HCT116 (cell line): Measurements from ENCODE around the gene DIP2B. TPM values are rescaled to one million over a fixed set of nuclear protein-coding genes. Genes with fewer than 3 reads are reported as not detected.

Experiments used
- ATAC-seq: fragments of 200-7000 bp; cut with Tn5 transposase; 2 replicates; pipeline ENCODE4 v1.9.1; 2020; ENCODE audit warnings: mild to moderate bottlenecking, moderate library complexity
- BruUV-seq: library from RNA; stranded (reverse); fragments of 400-500 nt; replicated peaks from 2 replicates; lab custom pipeline; 2021; lab: Mats Ljungman, UMichigan
- CTCF ChIA-PET: fragments of 300-600 bp; sonication (Branson Sonifier 250); formaldehyde crosslinking; loops from one replicate; lab custom pipeline; 2021; ENCODE audit warnings: antibody characterized with exemption; lab: Charles Lee
- POLR2A ChIA-PET: fragments of 300-600, 350-600 bp; sonication (Branson Sonifier 250); formaldehyde crosslinking; loops from one replicate; lab custom pipeline; 2021; ENCODE audit warnings: antibody characterized with exemption; lab: Charles Lee
- RAD21 ChIA-PET, 2 experiments: fragments of 300-600 bp; sonication (Branson Sonifier 250); formaldehyde crosslinking; loops; one replicate each; lab custom pipeline; 2023; ENCODE audit warnings: low total read pairs in 2 of 2; ENCODE audit not compliant: uncharacterized antibody in 2 of 2, unreplicated experiment in 2 of 2, low non-redundant PET in 1 of 2; lab: Charles Lee
- DNase-seq: peaks from one replicate; pipeline ENCODE4 v3.0.0-alpha.2; 2010; ENCODE audit warnings: low read depth, low spot score
- H2AFZ ChIP-seq: fragments of 200-600 bp; shearing (Covaris generic), sonication (generic); 2 replicates; pipeline ENCODE4 v1.6.1; 2017; ENCODE audit warnings: low read depth, mixed run types, mixed read lengths, antibody characterized with exemption, low read length; ENCODE audit not compliant: poor library complexity, severe bottlenecking
- H3K27ac ChIP-seq: 2 replicates; pipeline ENCODE4 v1.5.1; 2012; ENCODE audit warnings: low read depth, low read length
- H3K27me3 ChIP-seq: fragments of 200-600 bp; sonication (generic); 2 replicates; pipeline ENCODE4 v1.6.1; 2016; ENCODE audit warnings: mixed run types, low read length, mixed read lengths; ENCODE audit not compliant: insufficient read depth
- H3K36me3 ChIP-seq, 2 experiments: fragments of 200-500 bp in 1 of 2; fragments of 200-600 bp in 1 of 2; sonication (Bioruptor generic) in 1 of 2; sonication (generic) in 1 of 2; 2 replicates each; pipeline versions ENCODE4 v1.5.1 to v1.6.1; 2014 to 2016; ENCODE audit warnings: low read length in 2 of 2, inconsistent platforms in 1 of 2, mixed read lengths in 1 of 2, mixed run types in 1 of 2; ENCODE audit not compliant: insufficient read depth in 2 of 2, control insufficient read depth in 1 of 2
- H3K4me1 ChIP-seq, 2 experiments: fragments of 200-600 bp in 1 of 2; sonication (generic) in 1 of 2; 2 replicates each; pipeline versions ENCODE4 v1.5.1 to v1.6.1; 2012 to 2017; ENCODE audit warnings: low read length in 2 of 2, inconsistent platforms in 1 of 2, mild to moderate bottlenecking in 1 of 2, mixed read lengths in 1 of 2, mixed run types in 1 of 2, moderate library complexity in 1 of 2; ENCODE audit not compliant: insufficient read depth in 2 of 2, control insufficient read depth in 1 of 2
- H3K4me2 ChIP-seq: fragments of 200-600 bp; sonication (generic); 2 replicates; pipeline ENCODE4 v1.6.1; 2017; ENCODE audit warnings: mixed run types, low read length, mixed read lengths
- H3K4me3 ChIP-seq, 2 experiments: fragments of 200-600 bp in 1 of 2; sonication (generic) in 1 of 2; replicated peaks in 1 of 2; 2 replicates each; pipeline ENCODE4 v1.5.1; 2011 to 2016; ENCODE audit warnings: low read length in 2 of 2, control low read depth in 1 of 2, low read depth in 1 of 2, mild to moderate bottlenecking in 1 of 2, mixed read lengths in 1 of 2, mixed run types in 1 of 2
- H3K79me2 ChIP-seq: fragments of 200-600 bp; sonication (generic); 2 replicates; pipeline ENCODE4 v1.6.1; 2017; ENCODE audit warnings: mild to moderate bottlenecking, mixed run types, low read length, moderate library complexity, mixed read lengths; ENCODE audit not compliant: insufficient read depth
- H3K9ac ChIP-seq: fragments of 200-600 bp; sonication (generic); 2 replicates; pipeline ENCODE4 v1.6.1; 2016; ENCODE audit warnings: low read length, mixed read lengths
- H3K9me2 ChIP-seq: fragments of 200-600 bp; sonication (generic), shearing (Covaris generic); 2 replicates; pipeline ENCODE4 v1.6.1; 2017; ENCODE audit warnings: mixed run types, mild to moderate bottlenecking, moderate library complexity; ENCODE audit not compliant: insufficient read depth
- H3K9me3 ChIP-seq, 2 experiments: fragments of 200-500 bp in 1 of 2; fragments of 200-600 bp in 1 of 2; sonication (Bioruptor generic) in 1 of 2; sonication (generic) in 1 of 2; 2 replicates each; pipeline ENCODE4 v1.6.1; 2014 to 2017; ENCODE audit warnings: low read length in 2 of 2, mixed read lengths in 2 of 2, inconsistent platforms in 1 of 2, low read depth in 1 of 2, mild to moderate bottlenecking in 1 of 2, mixed run types in 1 of 2, moderate library complexity in 1 of 2; ENCODE audit not compliant: control insufficient read depth in 1 of 2, insufficient read depth in 1 of 2
- H4K20me1 ChIP-seq: fragments of 200-600 bp; sonication (generic), shearing (Covaris generic); 2 replicates; pipeline ENCODE4 v1.6.1; 2017; ENCODE audit warnings: mixed run types, mild to moderate bottlenecking, moderate library complexity; ENCODE audit not compliant: insufficient read depth
- ATF3 ChIP-seq: IDR thresholded peaks from 2 replicates; pipeline ENCODE4 v1.6.1; 2012
- CBX3 ChIP-seq: IDR thresholded peaks from 2 replicates; pipeline ENCODE4 v1.6.1; 2012; ENCODE audit warnings: low read depth
- CEBPB ChIP-seq: IDR thresholded peaks from 2 replicates; pipeline ENCODE4 v1.6.1; 2012; ENCODE audit warnings: low read depth
- CTCF ChIP-seq, 3 experiments: fragments of 200-600 bp in 1 of 3; sonication (generic) in 1 of 3; IDR thresholded peaks in 2 of 3; conservative IDR thresholded peaks in 1 of 3; 2 replicates each; pipeline ENCODE4 v1.5.1; 2012 to 2017; ENCODE audit warnings: low read depth in 2 of 3, low read length in 2 of 3, antibody characterized with exemption in 1 of 3, borderline replicate concordance in 1 of 3, control low read depth in 1 of 3, mild to moderate bottlenecking in 1 of 3, mixed read lengths in 1 of 3, mixed run types in 1 of 3, moderate library complexity in 1 of 3; ENCODE audit not compliant: insufficient read depth in 1 of 3
- EGR1 ChIP-seq: IDR thresholded peaks from 2 replicates; pipeline ENCODE4 v1.6.1; 2012; ENCODE audit warnings: low read depth
- FOSL1 ChIP-seq: IDR thresholded peaks from 2 replicates; pipeline ENCODE4 v1.6.1; 2012; ENCODE audit warnings: low read depth
- JUND ChIP-seq: IDR thresholded peaks from 2 replicates; pipeline ENCODE4 v1.6.1; 2012
- MAX ChIP-seq: IDR thresholded peaks from 2 replicates; pipeline ENCODE4 v1.6.1; 2012
- POLR2A ChIP-seq: IDR thresholded peaks from 2 replicates; pipeline ENCODE4 v1.7.0; 2011; ENCODE audit warnings: borderline replicate concordance; ENCODE audit not compliant: insufficient read depth, insufficient read length; ENCODE audit errors: extremely low read depth
- POLR2AphosphoS5 ChIP-seq: IDR thresholded peaks from 2 replicates; pipeline ENCODE4 v1.6.1; 2011; ENCODE audit warnings: mild to moderate bottlenecking, low read depth, low read length, moderate library complexity
- RAD21 ChIP-seq: IDR thresholded peaks from 2 replicates; pipeline ENCODE4 v1.6.1; 2012; ENCODE audit warnings: low read depth, mild to moderate bottlenecking
- REST ChIP-seq: IDR thresholded peaks from 2 replicates; pipeline ENCODE4 v1.6.1; 2012; ENCODE audit warnings: low read depth
- SIN3A ChIP-seq: IDR thresholded peaks from 2 replicates; pipeline ENCODE4 v1.6.1; 2012; ENCODE audit warnings: low read depth
- ZBTB33 ChIP-seq: IDR thresholded peaks from 2 replicates; pipeline ENCODE4 v1.6.1; 2011; ENCODE audit warnings: mild to moderate bottlenecking, low read length, moderate library complexity; ENCODE audit not compliant: insufficient replicate concordance; ENCODE audit errors: extremely low read depth
- ZNF274 ChIP-seq: fragments of 200-500 bp; sonication (Bioruptor generic); IDR thresholded peaks from 2 replicates; pipeline ENCODE4 v1.6.1; 2014; ENCODE audit warnings: mild to moderate bottlenecking, low read depth, low read length, inconsistent platforms
- intact Hi-C: fragments of 100-400 bp; cut with micrococcal nuclease; formaldehyde crosslinking; loops from 2 replicates; pipeline ENCODE4 v1.10.0; 2022
- total RNA-seq: library from RNA; stranded (reverse); gene quantifications from one replicate; pipeline ENCODE4 v1.2.1, GENCODE V29; 2021; ENCODE audit not compliant: unreplicated experiment

Gene DIP2B
- total RNA-seq, 1 experiment from 2014 or later, result 32.3 TPM

- no peak for TF ChIP-seq REST
- TF ChIP-seq CTCF (IDR thresholded peaks at IDR 0.05 in 2 of 3, conservative IDR thresholded peaks at IDR 0.05 in 1 of 3; ENCODE audit: borderline replicate concordance in 1 of 3, insufficient read depth in 1 of 3, low read depth in 2 of 3, low read length in 2 of 3), result no peak
- no peak for TF ChIP-seq ZNF274
- no peak for TF ChIP-seq SIN3A
- TF ChIP-seq CEBPB, result no peak
Measured at GRCh38 chr12:50627491-50627890, 122.7 kb downstream of the DIP2B start (continued).

- no peak overlapping the region for H2AFZ ChIP-seq
- peaks cover 17% of the 10 kb centered on the region; the same call in 1 of the 2 replicates for H3K79me2 ChIP-seq
- DNase-seq (no peak), ATAC-seq (no peak)
- CTCF ChIA-PET, result no interaction called here
- no peaks in the 10 kb centered on the region for H4K20me1 ChIP-seq
- POLR2A ChIA-PET, result no interaction called here
- H3K9me3 ChIP-seq, result no peaks in the 10 kb centered on the region
- H3K36me3 ChIP-seq, result 0 out of 4 replicates have a peak, but pooled peaks cover 2 to 6% of the 10 kb centered on the region in 2 experiments
- H3K9ac ChIP-seq, result no peak overlapping the region
- no peaks in the 10 kb centered on the region for H3K27me3 ChIP-seq
- RAD21 ChIA-PET, result no interaction called here
- H3K9me2 ChIP-seq, result no peaks in the 10 kb centered on the region
- intact Hi-C loops, result no loop called here
- H3K4me1 ChIP-seq, result no peaks in the 10 kb centered on the region
- H3K27ac ChIP-seq, result no peak overlapping the region
- H3K4me3 ChIP-seq, result no peak overlapping the region
- BruUV-seq, result no TSS peak
- H3K4me2 ChIP-seq, result no peak overlapping the region
- TF ChIP-seq POLR2AphosphoS5, result no peak
- TF ChIP-seq CEBPB, result no peak
- no peak for TF ChIP-seq FOSL1
- no peak for TF ChIP-seq MAX
- TF ChIP-seq EGR1, result no peak
- no peak for TF ChIP-seq POLR2A
- TF ChIP-seq RAD21, result no peak
- TF ChIP-seq CTCF (IDR thresholded peaks at IDR 0.05 in 2 of 3, conservative IDR thresholded peaks at IDR 0.05 in 1 of 3; ENCODE audit: borderline replicate concordance in 1 of 3, insufficient read depth in 1 of 3, low read depth in 2 of 3, low read length in 2 of 3), result no peak
- TF ChIP-seq ATF3, result no peak
- no peak for TF ChIP-seq SIN3A
- TF ChIP-seq ZBTB33, result no peak
- no peak for TF ChIP-seq CBX3
- TF ChIP-seq ZNF274, result no peak
- TF ChIP-seq JUND, result no peak
Measured at GRCh38 chr12:50628394-50628793, 123.6 kb downstream of the DIP2B start.
